HCT116 (cell line): ENCODE results near the gene SIN3A. TPM values are rescaled to one million over a fixed set of nuclear protein-coding genes. Genes with fewer than 3 reads are reported as not detected.

Experiments used
- ATAC-seq: fragments of 200-7000 bp; cut with Tn5 transposase; 2 replicates; pipeline ENCODE4 v1.9.1; 2020; ENCODE audit warnings: mild to moderate bottlenecking, moderate library complexity
- BruUV-seq: library from RNA; stranded (reverse); fragments of 400-500 nt; replicated peaks from 2 replicates; lab custom pipeline; 2021; lab: Mats Ljungman, UMichigan
- CTCF ChIA-PET: fragments of 300-600 bp; sonication (Branson Sonifier 250); formaldehyde crosslinking; loops from one replicate; lab custom pipeline; 2021; ENCODE audit warnings: antibody characterized with exemption; lab: Charles Lee
- POLR2A ChIA-PET: fragments of 300-600, 350-600 bp; sonication (Branson Sonifier 250); formaldehyde crosslinking; loops from one replicate; lab custom pipeline; 2021; ENCODE audit warnings: antibody characterized with exemption; lab: Charles Lee
- RAD21 ChIA-PET, 2 experiments: fragments of 300-600 bp; sonication (Branson Sonifier 250); formaldehyde crosslinking; loops; one replicate each; lab custom pipeline; 2023; ENCODE audit warnings: low total read pairs in 2 of 2; ENCODE audit not compliant: uncharacterized antibody in 2 of 2, unreplicated experiment in 2 of 2, low non-redundant PET in 1 of 2; lab: Charles Lee
- DNase-seq: peaks from one replicate; pipeline ENCODE4 v3.0.0-alpha.2; 2010; ENCODE audit warnings: low read depth, low spot score
- H2AFZ ChIP-seq: fragments of 200-600 bp; shearing (Covaris generic), sonication (generic); 2 replicates; pipeline ENCODE4 v1.6.1; 2017; ENCODE audit warnings: low read depth, mixed run types, mixed read lengths, antibody characterized with exemption, low read length; ENCODE audit not compliant: poor library complexity, severe bottlenecking
- H3K27ac ChIP-seq: 2 replicates; pipeline ENCODE4 v1.5.1; 2012; ENCODE audit warnings: low read depth, low read length
- H3K27me3 ChIP-seq: fragments of 200-600 bp; sonication (generic); 2 replicates; pipeline ENCODE4 v1.6.1; 2016; ENCODE audit warnings: mixed run types, low read length, mixed read lengths; ENCODE audit not compliant: insufficient read depth
- H3K36me3 ChIP-seq, 2 experiments: fragments of 200-500 bp in 1 of 2; fragments of 200-600 bp in 1 of 2; sonication (Bioruptor generic) in 1 of 2; sonication (generic) in 1 of 2; 2 replicates each; pipeline versions ENCODE4 v1.5.1 to v1.6.1; 2014 to 2016; ENCODE audit warnings: low read length in 2 of 2, inconsistent platforms in 1 of 2, mixed read lengths in 1 of 2, mixed run types in 1 of 2; ENCODE audit not compliant: insufficient read depth in 2 of 2, control insufficient read depth in 1 of 2
- H3K4me1 ChIP-seq, 2 experiments: fragments of 200-600 bp in 1 of 2; sonication (generic) in 1 of 2; 2 replicates each; pipeline versions ENCODE4 v1.5.1 to v1.6.1; 2012 to 2017; ENCODE audit warnings: low read length in 2 of 2, inconsistent platforms in 1 of 2, mild to moderate bottlenecking in 1 of 2, mixed read lengths in 1 of 2, mixed run types in 1 of 2, moderate library complexity in 1 of 2; ENCODE audit not compliant: insufficient read depth in 2 of 2, control insufficient read depth in 1 of 2
- H3K4me2 ChIP-seq: fragments of 200-600 bp; sonication (generic); 2 replicates; pipeline ENCODE4 v1.6.1; 2017; ENCODE audit warnings: mixed run types, low read length, mixed read lengths
- H3K4me3 ChIP-seq, 2 experiments: fragments of 200-600 bp in 1 of 2; sonication (generic) in 1 of 2; replicated peaks in 1 of 2; 2 replicates each; pipeline ENCODE4 v1.5.1; 2011 to 2016; ENCODE audit warnings: low read length in 2 of 2, control low read depth in 1 of 2, low read depth in 1 of 2, mild to moderate bottlenecking in 1 of 2, mixed read lengths in 1 of 2, mixed run types in 1 of 2
- H3K79me2 ChIP-seq: fragments of 200-600 bp; sonication (generic); 2 replicates; pipeline ENCODE4 v1.6.1; 2017; ENCODE audit warnings: mild to moderate bottlenecking, mixed run types, low read length, moderate library complexity, mixed read lengths; ENCODE audit not compliant: insufficient read depth
- H3K9ac ChIP-seq: fragments of 200-600 bp; sonication (generic); 2 replicates; pipeline ENCODE4 v1.6.1; 2016; ENCODE audit warnings: low read length, mixed read lengths
- H3K9me2 ChIP-seq: fragments of 200-600 bp; sonication (generic), shearing (Covaris generic); 2 replicates; pipeline ENCODE4 v1.6.1; 2017; ENCODE audit warnings: mixed run types, mild to moderate bottlenecking, moderate library complexity; ENCODE audit not compliant: insufficient read depth
- H3K9me3 ChIP-seq, 2 experiments: fragments of 200-500 bp in 1 of 2; fragments of 200-600 bp in 1 of 2; sonication (Bioruptor generic) in 1 of 2; sonication (generic) in 1 of 2; 2 replicates each; pipeline ENCODE4 v1.6.1; 2014 to 2017; ENCODE audit warnings: low read length in 2 of 2, mixed read lengths in 2 of 2, inconsistent platforms in 1 of 2, low read depth in 1 of 2, mild to moderate bottlenecking in 1 of 2, mixed run types in 1 of 2, moderate library complexity in 1 of 2; ENCODE audit not compliant: control insufficient read depth in 1 of 2, insufficient read depth in 1 of 2
- H4K20me1 ChIP-seq: fragments of 200-600 bp; sonication (generic), shearing (Covaris generic); 2 replicates; pipeline ENCODE4 v1.6.1; 2017; ENCODE audit warnings: mixed run types, mild to moderate bottlenecking, moderate library complexity; ENCODE audit not compliant: insufficient read depth
- ATF3 ChIP-seq: IDR thresholded peaks from 2 replicates; pipeline ENCODE4 v1.6.1; 2012
- CEBPB ChIP-seq: IDR thresholded peaks from 2 replicates; pipeline ENCODE4 v1.6.1; 2012; ENCODE audit warnings: low read depth
- ELF1 ChIP-seq: IDR thresholded peaks from 2 replicates; pipeline ENCODE4 v1.6.1; 2012; ENCODE audit warnings: low read depth, borderline replicate concordance
- EZH2 ChIP-seq: fragments of 200-600 bp; sonication (generic); IDR thresholded peaks from 2 replicates; pipeline ENCODE4 v1.6.1; 2017; ENCODE audit warnings: antibody characterized with exemption, mixed run types
- EZH2phosphoT487 ChIP-seq: fragments of 200-600 bp; IDR thresholded peaks from 2 replicates; pipeline ENCODE4 v1.6.1; 2018; ENCODE audit warnings: antibody characterized with exemption, borderline replicate concordance
- RAD21 ChIP-seq: IDR thresholded peaks from 2 replicates; pipeline ENCODE4 v1.6.1; 2012; ENCODE audit warnings: low read depth, mild to moderate bottlenecking
- SIN3A ChIP-seq: IDR thresholded peaks from 2 replicates; pipeline ENCODE4 v1.6.1; 2012; ENCODE audit warnings: low read depth
- YY1 ChIP-seq: IDR thresholded peaks from 2 replicates; pipeline ENCODE4 v1.6.1; 2011; ENCODE audit warnings: low read length, low read depth, moderate library complexity, mild to moderate bottlenecking; ENCODE audit not compliant: insufficient replicate concordance; ENCODE audit errors: extremely low read depth
- intact Hi-C: fragments of 100-400 bp; cut with micrococcal nuclease; formaldehyde crosslinking; loops from 2 replicates; pipeline ENCODE4 v1.10.0; 2022
- total RNA-seq: library from RNA; stranded (reverse); gene quantifications from one replicate; pipeline ENCODE4 v1.2.1, GENCODE V29; 2021; ENCODE audit not compliant: unreplicated experiment
- TF ChIP-seq, protein P1 (sequence below): IDR thresholded peaks from 2 replicates; pipeline ENCODE4 v1.6.1; 2011; ENCODE audit warnings: mild to moderate bottlenecking, low read length, moderate library complexity; ENCODE audit not compliant: insufficient replicate concordance; ENCODE audit errors: extremely low read depth
- TF ChIP-seq, protein P2 (sequence below): IDR thresholded peaks from 2 replicates; pipeline ENCODE4 v1.6.1; 2012; ENCODE audit warnings: low read depth

The SIN3A gene
- total RNA-seq, 1 experiment from 2014 or later, result 70.1 TPM

- no peak overlapping the region for H3K4me2 ChIP-seq
- DNase-seq (no peak), ATAC-seq (no peak)
- BruUV-seq, result no TSS peak
- H3K27ac ChIP-seq, result no peak overlapping the region
- peaks cover 2 to 12% of the 10 kb centered on the region in 2 experiments; a peak in 2 of 4 replicates for H3K36me3 ChIP-seq
- no peaks in the 10 kb centered on the region for H4K20me1 ChIP-seq
- no peak overlapping the region for H2AFZ ChIP-seq
- H3K4me1 ChIP-seq, result peaks cover 5 to 10% of the 10 kb centered on the region in 2 experiments
- intact Hi-C loops, result no loop called here
- POLR2A ChIA-PET, result no interaction called here
- no peak overlapping the region for H3K9ac ChIP-seq
- no peaks in the 10 kb centered on the region for H3K9me2 ChIP-seq
- no peak overlapping the region for H3K4me3 ChIP-seq
- peaks cover 4% of the 10 kb centered on the region; the same call in 1 of the 2 replicates for H3K79me2 ChIP-seq
- CTCF ChIA-PET, result no interaction called here
- TF ChIP-seq RAD21 (no peak), ELF1 (no peak), CEBPB (no peak), YY1 (no peak), EZH2 (no peak), ATF3 (no peak), EZH2phosphoT487 (no peak), SIN3A (no peak)
- TF ChIP-seq, protein P1, sequence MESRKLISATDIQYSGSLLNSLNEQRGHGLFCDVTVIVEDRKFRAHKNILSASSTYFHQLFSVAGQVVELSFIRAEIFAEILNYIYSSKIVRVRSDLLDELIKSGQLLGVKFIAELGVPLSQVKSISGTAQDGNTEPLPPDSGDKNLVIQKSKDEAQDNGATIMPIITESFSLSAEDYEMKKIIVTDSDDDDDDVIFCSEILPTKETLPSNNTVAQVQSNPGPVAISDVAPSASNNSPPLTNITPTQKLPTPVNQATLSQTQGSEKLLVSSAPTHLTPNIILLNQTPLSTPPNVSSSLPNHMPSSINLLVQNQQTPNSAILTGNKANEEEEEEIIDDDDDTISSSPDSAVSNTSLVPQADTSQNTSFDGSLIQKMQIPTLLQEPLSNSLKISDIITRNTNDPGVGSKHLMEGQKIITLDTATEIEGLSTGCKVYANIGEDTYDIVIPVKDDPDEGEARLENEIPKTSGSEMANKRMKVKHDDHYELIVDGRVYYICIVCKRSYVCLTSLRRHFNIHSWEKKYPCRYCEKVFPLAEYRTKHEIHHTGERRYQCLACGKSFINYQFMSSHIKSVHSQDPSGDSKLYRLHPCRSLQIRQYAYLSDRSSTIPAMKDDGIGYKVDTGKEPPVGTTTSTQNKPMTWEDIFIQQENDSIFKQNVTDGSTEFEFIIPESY, result no peak
- TF ChIP-seq, protein P2, sequence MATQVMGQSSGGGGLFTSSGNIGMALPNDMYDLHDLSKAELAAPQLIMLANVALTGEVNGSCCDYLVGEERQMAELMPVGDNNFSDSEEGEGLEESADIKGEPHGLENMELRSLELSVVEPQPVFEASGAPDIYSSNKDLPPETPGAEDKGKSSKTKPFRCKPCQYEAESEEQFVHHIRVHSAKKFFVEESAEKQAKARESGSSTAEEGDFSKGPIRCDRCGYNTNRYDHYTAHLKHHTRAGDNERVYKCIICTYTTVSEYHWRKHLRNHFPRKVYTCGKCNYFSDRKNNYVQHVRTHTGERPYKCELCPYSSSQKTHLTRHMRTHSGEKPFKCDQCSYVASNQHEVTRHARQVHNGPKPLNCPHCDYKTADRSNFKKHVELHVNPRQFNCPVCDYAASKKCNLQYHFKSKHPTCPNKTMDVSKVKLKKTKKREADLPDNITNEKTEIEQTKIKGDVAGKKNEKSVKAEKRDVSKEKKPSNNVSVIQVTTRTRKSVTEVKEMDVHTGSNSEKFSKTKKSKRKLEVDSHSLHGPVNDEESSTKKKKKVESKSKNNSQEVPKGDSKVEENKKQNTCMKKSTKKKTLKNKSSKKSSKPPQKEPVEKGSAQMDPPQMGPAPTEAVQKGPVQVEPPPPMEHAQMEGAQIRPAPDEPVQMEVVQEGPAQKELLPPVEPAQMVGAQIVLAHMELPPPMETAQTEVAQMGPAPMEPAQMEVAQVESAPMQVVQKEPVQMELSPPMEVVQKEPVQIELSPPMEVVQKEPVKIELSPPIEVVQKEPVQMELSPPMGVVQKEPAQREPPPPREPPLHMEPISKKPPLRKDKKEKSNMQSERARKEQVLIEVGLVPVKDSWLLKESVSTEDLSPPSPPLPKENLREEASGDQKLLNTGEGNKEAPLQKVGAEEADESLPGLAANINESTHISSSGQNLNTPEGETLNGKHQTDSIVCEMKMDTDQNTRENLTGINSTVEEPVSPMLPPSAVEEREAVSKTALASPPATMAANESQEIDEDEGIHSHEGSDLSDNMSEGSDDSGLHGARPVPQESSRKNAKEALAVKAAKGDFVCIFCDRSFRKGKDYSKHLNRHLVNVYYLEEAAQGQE, result no peak
- H3K9me3 ChIP-seq, result no peaks in the 10 kb centered on the region
- H3K27me3 ChIP-seq, result no peaks in the 10 kb centered on the region
- RAD21 ChIA-PET, result no interaction called here
Measured at GRCh38 chr15:75363786-75364185, 87.7 kb downstream of the SIN3A start.
